ENCODE data around the gene ALOX12. TPM values are rescaled to one million over a fixed set of nuclear protein-coding genes. Genes with fewer than 3 reads are reported as not detected.
A peak's percentile ranks its signal among the peaks of the same experiment; 100 is the strongest.
"Not testable (repeated sequence)": the region's sequence is repeated elsewhere in the genome, so short reads cannot be mapped to it uniquely, and the experiment has no call there.

Gene ALOX12
- 2.7 TPM for total RNA-seq
- under 1 TPM; 0.18 to 0.88 (median 0.20) TPM for polyA plus RNA-seq

GRCh38 chr17:6995500-6996255, at the start of gene ALOX12:
Gene ALOX12, plus strand, starts transcription at chr17:6996049. Its CDS starts 69 bp downstream, at chr17:6996118.
- Mint-ChIP-seq H3K4me1 (peaks cover 0 to 10% (median 4%) of the 10 kb centered on the region in 4 donors), H3K4me3 (no peak within 1 kb of the TSS), H3K27ac (peak within 1 kb of the TSS in 1 of 3 donors; percentile 13), H3K9me3 (peaks cover 0 to 1% (median 0%) of the 10 kb centered on the region in 7 donors), H3K36me3 (peaks cover 19% of the 10 kb centered on the region), H3K27me3 (no peaks in the 10 kb centered on the region)
- H3K4me3 ChIP-seq (ENCODE audit: low read depth, low read length), result no peak within 1 kb of the TSS
- no peaks in the 10 kb centered on the region for H3K9me3 ChIP-seq (ENCODE audit: control insufficient read depth in 2 of 2, low read length in 2 of 2)
- DNase-seq (no peak), ATAC-seq (ENCODE audit: low read depth in 2 of 2) (no peak)
- no peaks in the 10 kb centered on the region for H3K4me1 ChIP-seq (ENCODE audit: control insufficient read depth, insufficient read depth, low read length, poor library complexity, severe bottlenecking)
- no peak within 1 kb of the TSS for H3K27ac ChIP-seq (ENCODE audit: insufficient read depth, low read length, poor library complexity, severe bottlenecking)
- no peaks in the 10 kb centered on the region for H3K27me3 ChIP-seq (ENCODE audit: control insufficient read depth, insufficient read depth, low read length)
- peaks cover 30% of the 10 kb centered on the region for H3K36me3 ChIP-seq (ENCODE audit: control insufficient read depth, insufficient read depth, low read length)

GRCh38 chr17:6947745-6948144, 48.1 kb upstream of the ALOX12 start:
- H3K36me3 ChIP-seq (ENCODE audit: control insufficient read depth, insufficient read depth, low read length), result no peaks in the 10 kb centered on the region
- no peak overlapping the region for H3K27ac ChIP-seq (ENCODE audit: insufficient read depth, low read length, poor library complexity, severe bottlenecking)
- Mint-ChIP-seq H3K36me3 (no peaks in the 10 kb centered on the region), H3K27ac (peak overlapping the region in 1 of 3 donors; percentile 60), H3K9me3 (peaks cover 0 to 1% (median 0%) of the 10 kb centered on the region in 7 donors), H3K4me1 (peaks cover 0 to 2% (median 0%) of the 10 kb centered on the region in 4 donors), H3K27me3 (no peaks in the 10 kb centered on the region), H3K4me3 (no peak overlapping the region)
- DNase-seq (no peak), ATAC-seq (ENCODE audit: low read depth in 2 of 2) (no peak)
- no peak overlapping the region for H3K4me3 ChIP-seq (ENCODE audit: low read depth, low read length)
- H3K9me3 ChIP-seq (ENCODE audit: control insufficient read depth in 2 of 2, low read length in 2 of 2), result no peaks in the 10 kb centered on the region
- H3K4me1 ChIP-seq (ENCODE audit: control insufficient read depth, insufficient read depth, low read length, poor library complexity, severe bottlenecking), result no peaks in the 10 kb centered on the region
- no peaks in the 10 kb centered on the region for H3K27me3 ChIP-seq (ENCODE audit: control insufficient read depth, insufficient read depth, low read length)

GRCh38 chr17:6948562-6948961, 47.3 kb upstream of the ALOX12 start:
- Histone ChIP-seq H3K4me1 (ENCODE audit: control insufficient read depth, insufficient read depth, low read length, poor library complexity, severe bottlenecking) (no peaks in the 10 kb centered on the region), H3K4me3 (ENCODE audit: low read depth, low read length) (no peak overlapping the region), H3K36me3 (ENCODE audit: control insufficient read depth, insufficient read depth, low read length) (no peaks in the 10 kb centered on the region), H3K27me3 (ENCODE audit: control insufficient read depth, insufficient read depth, low read length) (no peaks in the 10 kb centered on the region), H3K9me3 (ENCODE audit: control insufficient read depth in 2 of 2, low read length in 2 of 2) (no peaks in the 10 kb centered on the region), H3K27ac (ENCODE audit: insufficient read depth, low read length, poor library complexity, severe bottlenecking) (no peak overlapping the region)
- peaks cover 0 to 1% (median 0%) of the 10 kb centered on the region in 7 donors for H3K9me3 Mint-ChIP-seq
- DNase-seq (no peak), ATAC-seq (ENCODE audit: low read depth in 2 of 2) (no peak)
- H3K27me3 Mint-ChIP-seq, result no peaks in the 10 kb centered on the region
- H3K36me3 Mint-ChIP-seq, result no peaks in the 10 kb centered on the region
- H3K27ac Mint-ChIP-seq, result no peak overlapping the region
- H3K4me1 Mint-ChIP-seq, result peaks cover 0 to 2% (median 0%) of the 10 kb centered on the region in 4 donors
- no peak overlapping the region for H3K4me3 Mint-ChIP-seq

- H3K36me3 Mint-ChIP-seq, result no peaks in the 10 kb centered on the region
- Histone ChIP-seq H3K4me3 (ENCODE audit: low read depth, low read length) (no peak overlapping the region), H3K27me3 (ENCODE audit: control insufficient read depth, insufficient read depth, low read length) (no peaks in the 10 kb centered on the region), H3K36me3 (ENCODE audit: control insufficient read depth, insufficient read depth, low read length) (no peaks in the 10 kb centered on the region), H3K4me1 (ENCODE audit: control insufficient read depth, insufficient read depth, low read length, poor library complexity, severe bottlenecking) (no peaks in the 10 kb centered on the region), H3K27ac (ENCODE audit: insufficient read depth, low read length, poor library complexity, severe bottlenecking) (no peak overlapping the region), H3K9me3 (ENCODE audit: control insufficient read depth in 2 of 2, low read length in 2 of 2) (no peaks in the 10 kb centered on the region)
- no peak for DNase-seq
- H3K9me3 Mint-ChIP-seq, result peaks cover 0 to 1% (median 0%) of the 10 kb centered on the region in 7 donors
- H3K27ac Mint-ChIP-seq, result no peak overlapping the region
- ATAC-seq (ENCODE audit: low read depth in 2 of 2), result no peak
- H3K4me1 Mint-ChIP-seq, result peaks cover 0 to 2% (median 0%) of the 10 kb centered on the region in 4 donors
- H3K4me3 Mint-ChIP-seq, result no peak overlapping the region
- no peaks in the 10 kb centered on the region for H3K27me3 Mint-ChIP-seq
These were observed 46.9 kb upstream of the ALOX12 start for GRCh38 chr17:6948976-6949375.

GRCh38 chr17:6950938-6951337, 44.9 kb upstream of the ALOX12 start:
- H3K9me3 Mint-ChIP-seq; H3K36me3 Mint-ChIP-seq; DNase-seq; H3K4me1 Mint-ChIP-seq; H3K27me3 Mint-ChIP-seq; ATAC-seq (ENCODE audit: low read depth in 2 of 2); H3K27ac Mint-ChIP-seq; H3K4me3 Mint-ChIP-seq; H3K4me3 ChIP-seq (ENCODE audit: low read depth, low read length); H3K27ac ChIP-seq (ENCODE audit: insufficient read depth, low read length, poor library complexity, severe bottlenecking); H3K4me1 ChIP-seq (ENCODE audit: control insufficient read depth, insufficient read depth, low read length, poor library complexity, severe bottlenecking); H3K36me3 ChIP-seq (ENCODE audit: control insufficient read depth, insufficient read depth, low read length); H3K9me3 ChIP-seq (ENCODE audit: control insufficient read depth in 2 of 2, low read length in 2 of 2); H3K27me3 ChIP-seq (ENCODE audit: control insufficient read depth, insufficient read depth, low read length): not testable (repeated sequence)

GRCh38 chr17:6953689-6954088, 42.2 kb upstream of the ALOX12 start:
- Histone ChIP-seq H3K27ac (ENCODE audit: insufficient read depth, low read length, poor library complexity, severe bottlenecking) (no peak overlapping the region), H3K27me3 (ENCODE audit: control insufficient read depth, insufficient read depth, low read length) (no peaks in the 10 kb centered on the region), H3K4me3 (ENCODE audit: low read depth, low read length) (no peak overlapping the region), H3K36me3 (ENCODE audit: control insufficient read depth, insufficient read depth, low read length) (no peaks in the 10 kb centered on the region), H3K9me3 (ENCODE audit: control insufficient read depth in 2 of 2, low read length in 2 of 2) (no peaks in the 10 kb centered on the region), H3K4me1 (ENCODE audit: control insufficient read depth, insufficient read depth, low read length, poor library complexity, severe bottlenecking) (no peaks in the 10 kb centered on the region)
- Mint-ChIP-seq H3K27me3 (no peaks in the 10 kb centered on the region), H3K9me3 (peaks cover 0 to 1% (median 0%) of the 10 kb centered on the region in 7 donors), H3K4me1 (no peaks in the 10 kb centered on the region), H3K36me3 (no peaks in the 10 kb centered on the region), H3K27ac (no peak overlapping the region), H3K4me3 (no peak overlapping the region)
- no peak for DNase-seq
- ATAC-seq (ENCODE audit: low read depth in 2 of 2), result no peak

GRCh38 chr17:6959700-6960099, 36.1 kb upstream of the ALOX12 start:
- Mint-ChIP-seq H3K27me3 (peaks cover 26% of the 10 kb centered on the region), H3K36me3 (no peaks in the 10 kb centered on the region), H3K4me3 (no peak overlapping the region), H3K4me1 (no peaks in the 10 kb centered on the region), H3K27ac (no peak overlapping the region), H3K9me3 (peaks cover 0 to 2% (median 0%) of the 10 kb centered on the region in 7 donors)
- Histone ChIP-seq H3K36me3 (ENCODE audit: control insufficient read depth, insufficient read depth, low read length) (no peaks in the 10 kb centered on the region), H3K9me3 (ENCODE audit: control insufficient read depth in 2 of 2, low read length in 2 of 2) (no peaks in the 10 kb centered on the region), H3K4me3 (ENCODE audit: low read depth, low read length) (no peak overlapping the region), H3K27me3 (ENCODE audit: control insufficient read depth, insufficient read depth, low read length) (no peaks in the 10 kb centered on the region), H3K27ac (ENCODE audit: insufficient read depth, low read length, poor library complexity, severe bottlenecking) (no peak overlapping the region), H3K4me1 (ENCODE audit: control insufficient read depth, insufficient read depth, low read length, poor library complexity, severe bottlenecking) (no peaks in the 10 kb centered on the region)
- DNase-seq, result no peak
- ATAC-seq (ENCODE audit: low read depth in 2 of 2), result no peak

GRCh38 chr17:6969323-6969726, 26.5 kb upstream of the ALOX12 start:
- Mint-ChIP-seq H3K27me3 (peaks cover 21% of the 10 kb centered on the region), H3K27ac (no peak overlapping the region)

More at GRCh38 chr17:6969323-6969726, 26.5 kb upstream of the ALOX12 start:
- H3K4me3 ChIP-seq (ENCODE audit: low read depth, low read length), result no peak overlapping the region
- H3K9me3 Mint-ChIP-seq, result no peaks in the 10 kb centered on the region
- no peaks in the 10 kb centered on the region for H3K36me3 ChIP-seq (ENCODE audit: control insufficient read depth, insufficient read depth, low read length)
- no peak for ATAC-seq (ENCODE audit: low read depth in 2 of 2)
- no peaks in the 10 kb centered on the region for H3K4me1 Mint-ChIP-seq
- H3K27me3 ChIP-seq (ENCODE audit: control insufficient read depth, insufficient read depth, low read length), result no peaks in the 10 kb centered on the region
- H3K4me3 Mint-ChIP-seq, result no peak overlapping the region
- H3K4me1 ChIP-seq (ENCODE audit: control insufficient read depth, insufficient read depth, low read length, poor library complexity, severe bottlenecking), result no peaks in the 10 kb centered on the region
- DNase-seq, result peak in 1 of 3 donors; percentile 11
- H3K27ac ChIP-seq (ENCODE audit: insufficient read depth, low read length, poor library complexity, severe bottlenecking), result no peak overlapping the region
- H3K9me3 ChIP-seq (ENCODE audit: control insufficient read depth in 2 of 2, low read length in 2 of 2), result no peaks in the 10 kb centered on the region
- H3K36me3 Mint-ChIP-seq, result no peaks in the 10 kb centered on the region

Data from CD4-positive, CD25-positive, alpha-beta regulatory T cell (primary cell).